ENCODE measurements around the gene SPATA25. TPM values are rescaled to one million over a fixed set of nuclear protein-coding genes. Genes with fewer than 3 reads are reported as not detected.
A peak's percentile ranks its signal among the peaks of the same experiment; 100 is the strongest.

The SPATA25 gene
- total RNA-seq, 1 experiment from 2014 or later: 7.3 TPM

- Histone ChIP-seq H3K36me3 (ENCODE audit: control insufficient read depth, insufficient read depth, low read length) (no peaks in the 10 kb centered on the region), H3K9me3 (no peaks in the 10 kb centered on the region), H3K4me3 (ENCODE audit: low read depth, low read length) (peak within 1 kb of the TSS; percentile 42), H3K4me1 (peaks cover 12% of the 10 kb centered on the region), H3K27me3 (replicated peaks; ENCODE audit: control insufficient read depth, insufficient read depth, low read length) (no peaks in the 10 kb centered on the region)
- no peaks in the 10 kb centered on the region for H3K27me3 Mint-ChIP-seq (ENCODE audit: insufficient read depth, unreplicated experiment)
- peak; percentile 73 to 78 for DNase-seq
- peak within 1 kb of the TSS; percentile 37 for H3K27ac Mint-ChIP-seq (ENCODE audit: unreplicated experiment)
- no peaks in the 10 kb centered on the region for H3K9me3 Mint-ChIP-seq (ENCODE audit: unreplicated experiment)
- H3K36me3 Mint-ChIP-seq (ENCODE audit: insufficient read depth, unreplicated experiment): peaks cover 14% of the 10 kb centered on the region
- H3K4me1 Mint-ChIP-seq (ENCODE audit: low read depth, unreplicated experiment): peaks cover 7% of the 10 kb centered on the region
- intact Hi-C loops (cut with micrococcal nuclease; ENCODE audit: unreplicated experiment): loop anchor here (2.0 kb wide), 1 partner anchor 23 kb away; the partner anchor contains the start of gene PCIF1
- TF ChIP-seq CTCF (IDR thresholded peaks at IDR 0.05; ENCODE audit: insufficient read depth in 1 of 2, low read depth in 1 of 2, low read length in 1 of 2, severe bottlenecking in 1 of 2, unreplicated experiment in 1 of 2): no peak
- peak within 1 kb of the TSS; percentile 72 for H3K4me3 Mint-ChIP-seq (ENCODE audit: unreplicated experiment)
- TSS peak; percentile 79 for BruUV-seq (replicated peaks)
- ChIA-PET POLR2A (interaction anchor here (0.9 to 1.1 kb wide), 3 partner anchors 11 to 31 kb away, joined by 3 to 4 read pairs (median 4); partner anchors contain the start of gene PCIF1), CTCF (interaction anchor here (0.6 to 1.0 kb wide), 3 partner anchors 21 to 1248 kb away, joined by 3 to 4 read pairs (median 4); partner anchors contain the start of genes CTSA and NEURL2)
Observed at GRCh38 chr20:45911486-45912343, 24.3 kb upstream of the SPATA25 start, which contains the start of gene PLTP. PLTP (minus strand) TSS chr20:45912155; CDS start chr20:45911452, 703 bp downstream.

- no peaks in the 10 kb centered on the region for H3K9me3 Mint-ChIP-seq (ENCODE audit: unreplicated experiment)
- no peaks in the 10 kb centered on the region for H3K27me3 ChIP-seq (replicated peaks; ENCODE audit: control insufficient read depth, insufficient read depth, low read length)
- CTCF ChIA-PET: interaction anchor here (0.6 to 1.9 kb wide), 4 partner anchors 10 to 1247 kb away, joined by 3 to 6 read pairs (median 4); no protein-coding TSS in a partner anchor
- peaks cover 14% of the 10 kb centered on the region for H3K36me3 Mint-ChIP-seq (ENCODE audit: insufficient read depth, unreplicated experiment)
- no peaks in the 10 kb centered on the region for H3K9me3 ChIP-seq
- H3K4me1 ChIP-seq: peaks cover 12% of the 10 kb centered on the region
- intact Hi-C loops (cut with micrococcal nuclease; ENCODE audit: unreplicated experiment): no loop called here
- no peak overlapping the region for H3K27ac Mint-ChIP-seq (ENCODE audit: unreplicated experiment)
- no peak for TF ChIP-seq CTCF (IDR thresholded peaks at IDR 0.05; ENCODE audit: insufficient read depth in 1 of 2, low read depth in 1 of 2, low read length in 1 of 2, severe bottlenecking in 1 of 2, unreplicated experiment in 1 of 2)
- H3K27me3 Mint-ChIP-seq (ENCODE audit: insufficient read depth, unreplicated experiment): no peaks in the 10 kb centered on the region
- DNase-seq: peak; percentile 74 to 93
- H3K4me3 Mint-ChIP-seq (ENCODE audit: unreplicated experiment): peak overlapping the region; percentile 72
- H3K4me1 Mint-ChIP-seq (ENCODE audit: low read depth, unreplicated experiment): peaks cover 9% of the 10 kb centered on the region
- POLR2A ChIA-PET: interaction anchor here (0.7 kb wide), 1 partner anchor 1483 kb away, joined by 8 read pairs; no protein-coding TSS in a partner anchor
- no TSS peak for BruUV-seq (replicated peaks)
- no peak overlapping the region for H3K4me3 ChIP-seq (ENCODE audit: low read depth, low read length)
- H3K36me3 ChIP-seq (ENCODE audit: control insufficient read depth, insufficient read depth, low read length): no peaks in the 10 kb centered on the region
Observed at GRCh38 chr20:45910670-45911485, 23.5 kb upstream of the SPATA25 start.
